ENCODE data around the gene CATSPERZ. TPM values are rescaled to one million over a fixed set of nuclear protein-coding genes. Genes with fewer than 3 reads are reported as not detected.

The CATSPERZ gene
- total RNA-seq, 4 donors from 2014 or later, result 20.9 TPM; not detected in 3

DNA sequence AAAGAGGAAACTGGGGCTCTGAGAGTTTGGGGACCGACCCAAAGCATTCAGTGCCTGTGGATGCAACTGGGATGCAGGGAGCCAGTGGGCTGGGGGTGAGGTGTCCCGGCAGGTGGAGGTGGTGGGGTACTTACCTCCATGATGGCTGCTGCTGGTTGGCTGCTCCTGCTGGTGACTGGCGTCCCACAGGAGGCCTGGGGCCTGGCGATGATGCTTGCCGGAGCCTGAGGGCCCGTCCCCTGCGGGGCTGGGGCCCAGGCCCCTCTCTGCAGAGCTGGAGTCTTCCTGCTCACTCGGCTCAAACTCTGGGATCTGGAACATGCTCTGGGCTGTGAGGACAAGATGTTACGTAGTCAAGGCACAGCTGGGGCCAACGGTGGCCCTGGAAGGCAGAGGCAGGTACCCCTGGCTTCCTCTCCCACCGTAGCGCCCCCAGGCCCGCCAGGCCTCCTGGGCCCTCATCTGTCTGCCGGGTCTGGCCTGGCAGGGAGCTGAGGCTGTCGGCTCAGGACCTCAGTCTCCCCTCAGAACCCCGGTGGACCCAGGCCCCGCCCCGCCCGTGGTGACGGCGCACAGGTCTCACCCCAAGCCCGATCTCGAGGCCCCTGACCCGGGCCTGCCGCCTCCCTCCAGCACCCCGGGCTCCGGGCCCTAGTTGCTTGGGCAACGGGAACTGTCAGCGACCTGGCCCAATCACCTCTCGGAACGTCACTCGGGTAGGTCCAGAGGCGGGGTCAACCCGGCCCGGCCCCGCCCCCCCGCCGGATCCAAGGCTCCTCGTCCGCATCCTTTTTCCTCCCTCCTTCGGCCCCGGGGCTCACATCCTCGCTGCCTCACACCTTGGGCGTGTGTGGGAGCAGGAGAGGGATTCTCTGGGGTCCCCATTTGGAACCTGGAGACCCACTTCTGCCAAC is 15.9 kb upstream of the CATSPERZ start, which contains the start of gene BAD:
BAD (minus strand) TSS at position 618 of the 914 bp plus-strand sequence; CDS start at position 321, 297 bp downstream.
- Histone ChIP-seq H3K36me3 (peaks cover 0 to 3% (median 0%) of the 10 kb centered on the region in 4 donors), H3K27ac (peak within 1 kb of the TSS; percentile 95 to 99 (median 97)), H3K4me3 (peak within 1 kb of the TSS; percentile 72 to 85 (median 78)), H3K4me1 (peaks cover 22 to 32% (median 26%) of the 10 kb centered on the region in 4 donors), H3K27me3 (no peaks in the 10 kb centered on the region), H3K9me3 (no peaks in the 10 kb centered on the region)
- intact Hi-C loops (cut with DNase I; ENCODE audit: low total_unique reads), result no loop called here
- 4% methylated on average over 37 of the region's 44 CpGs; no CpG with 5 or more reads in 1 of the 2 donors for WGBS, 2 donors (ENCODE audit: low coverage in 1 of 2)
- in situ Hi-C loops (cut with MboI; ENCODE audit: low pct_ligation_motif_present in 1 of 4, low pct_unique_long_range_greater_than_20kb in 1 of 4, low sequenced_read_pairs in 3 of 4), result no loop called here
- TF ChIP-seq EP300 (IDR thresholded peaks at IDR 0.05; ENCODE audit: low read depth), result no peak
- TF ChIP-seq, protein P1, sequence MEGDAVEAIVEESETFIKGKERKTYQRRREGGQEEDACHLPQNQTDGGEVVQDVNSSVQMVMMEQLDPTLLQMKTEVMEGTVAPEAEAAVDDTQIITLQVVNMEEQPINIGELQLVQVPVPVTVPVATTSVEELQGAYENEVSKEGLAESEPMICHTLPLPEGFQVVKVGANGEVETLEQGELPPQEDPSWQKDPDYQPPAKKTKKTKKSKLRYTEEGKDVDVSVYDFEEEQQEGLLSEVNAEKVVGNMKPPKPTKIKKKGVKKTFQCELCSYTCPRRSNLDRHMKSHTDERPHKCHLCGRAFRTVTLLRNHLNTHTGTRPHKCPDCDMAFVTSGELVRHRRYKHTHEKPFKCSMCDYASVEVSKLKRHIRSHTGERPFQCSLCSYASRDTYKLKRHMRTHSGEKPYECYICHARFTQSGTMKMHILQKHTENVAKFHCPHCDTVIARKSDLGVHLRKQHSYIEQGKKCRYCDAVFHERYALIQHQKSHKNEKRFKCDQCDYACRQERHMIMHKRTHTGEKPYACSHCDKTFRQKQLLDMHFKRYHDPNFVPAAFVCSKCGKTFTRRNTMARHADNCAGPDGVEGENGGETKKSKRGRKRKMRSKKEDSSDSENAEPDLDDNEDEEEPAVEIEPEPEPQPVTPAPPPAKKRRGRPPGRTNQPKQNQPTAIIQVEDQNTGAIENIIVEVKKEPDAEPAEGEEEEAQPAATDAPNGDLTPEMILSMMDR (IDR thresholded peaks at IDR 0.05), result no peak
- TF ChIP-seq POLR2AphosphoS5 (IDR thresholded peaks at IDR 0.05), result peak; percentile 82 to 87 (median 85)
- TF ChIP-seq POLR2A (IDR thresholded peaks at IDR 0.05), result peak; percentile 85
- peak; percentile 97 for DNase-seq

GRCh38 chr11:64284962-64285884 is 14.9 kb upstream of the CATSPERZ start, which contains the start of gene GPR137:
GPR137 (plus strand) TSS chr11:64285848; CDS start chr11:64286525, 677 bp downstream.
- peak within 1 kb of the TSS; percentile 72 to 85 (median 78) for H3K4me3 ChIP-seq
- peaks cover 9% of the 10 kb centered on the region for H3K27me3 ChIP-seq
- DNase-seq, result peak; percentile 91
- in situ Hi-C loops (cut with MboI; ENCODE audit: low pct_ligation_motif_present in 1 of 4, low pct_unique_long_range_greater_than_20kb in 1 of 4, low sequenced_read_pairs in 3 of 4) (no loop called here), intact Hi-C loops (cut with DNase I; ENCODE audit: low total_unique reads) (no loop called here)
- H3K36me3 ChIP-seq, result peaks cover 0 to 3% (median 0%) of the 10 kb centered on the region in 4 donors
- WGBS, 2 donors (ENCODE audit: low coverage in 1 of 2), result 0% methylated on average over 53 of the region's 102 CpGs; no CpG with 5 or more reads in 1 of the 2 donors
- H3K4me1 ChIP-seq, result peaks cover 22 to 32% (median 26%) of the 10 kb centered on the region in 4 donors
- peak; percentile 17 for TF ChIP-seq POLR2A (IDR thresholded peaks at IDR 0.05)
- TF ChIP-seq, protein P1 (IDR thresholded peaks at IDR 0.05), result no peak
- no peak for TF ChIP-seq EP300 (IDR thresholded peaks at IDR 0.05; ENCODE audit: low read depth)
- TF ChIP-seq POLR2AphosphoS5 (IDR thresholded peaks at IDR 0.05), result peak in 2 of 3 donors; percentile 42 to 68
- H3K9me3 ChIP-seq, result no peaks in the 10 kb centered on the region
- peak within 1 kb of the TSS; percentile 95 to 99 (median 97) for H3K27ac ChIP-seq

- Histone ChIP-seq H3K27ac (peak overlapping the region; percentile 95 to 99 (median 97)), H3K9me3 (no peaks in the 10 kb centered on the region), H3K4me3 (peak overlapping the region; percentile 72 to 85 (median 78)), H3K27me3 (peaks cover 18% of the 10 kb centered on the region), H3K36me3 (no peaks in the 10 kb centered on the region), H3K4me1 (peaks cover 22 to 36% (median 28%) of the 10 kb centered on the region in 4 donors)
- in situ Hi-C loops (cut with MboI; ENCODE audit: low pct_ligation_motif_present in 1 of 4, low pct_unique_long_range_greater_than_20kb in 1 of 4, low sequenced_read_pairs in 3 of 4), result no loop called here
- peak; percentile 49 for DNase-seq
- TF ChIP-seq, protein P1 (IDR thresholded peaks at IDR 0.05), result no peak
- TF ChIP-seq POLR2AphosphoS5 (IDR thresholded peaks at IDR 0.05), result no peak
- no peak for TF ChIP-seq POLR2A (IDR thresholded peaks at IDR 0.05)
- no peak for TF ChIP-seq EP300 (IDR thresholded peaks at IDR 0.05; ENCODE audit: low read depth)
- 23% methylated on average over 38 of the region's 40 CpGs; no CpG with 5 or more reads in 1 of the 2 donors for WGBS, 2 donors (ENCODE audit: low coverage in 1 of 2)
- intact Hi-C loops (cut with DNase I; ENCODE audit: low total_unique reads), result no loop called here
Observed at GRCh38 chr11:64285885-64286800, 14.0 kb upstream of the CATSPERZ start.

Measured in transverse colon (tissue), 4 donors.